ENCODE results near the gene KRT74.

The KRT74 gene

DNA sequence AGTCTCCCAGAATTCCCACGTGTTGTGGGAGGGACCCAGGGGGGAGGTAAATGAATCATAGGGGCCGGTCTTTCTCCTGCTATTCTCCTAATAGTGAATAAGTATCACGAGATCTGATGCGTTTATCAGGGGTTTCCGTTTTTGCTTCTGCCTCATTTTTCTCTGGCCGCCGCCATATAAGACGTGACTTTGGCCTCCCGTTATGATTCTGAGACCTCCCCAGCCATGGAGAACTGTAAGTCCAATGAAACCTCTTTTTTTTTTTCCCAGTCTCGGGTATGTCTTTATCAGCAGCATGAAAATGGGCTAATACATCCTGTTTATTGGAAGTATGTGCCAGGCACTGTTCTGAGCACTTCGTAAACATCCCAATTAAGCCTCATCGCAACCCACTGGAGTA, 26.8 kb upstream of the KRT74 start:
- TF ChIP-seq POLR2AphosphoS5 (IDR thresholded peaks at IDR 0.05; ENCODE audit: low read depth, low read length), result no peak
- TF ChIP-seq REST (IDR thresholded peaks at IDR 0.05; ENCODE audit: insufficient read depth in 1 of 2, low read depth in 2 of 2, low read length in 2 of 2), result no peak
- TF ChIP-seq FOXP2 (optimal IDR thresholded peaks at IDR 0.05; ENCODE audit: borderline replicate concordance, extremely low read depth, extremely low read length, insufficient read depth), result no peak
- TF ChIP-seq SIN3A (IDR thresholded peaks at IDR 0.05; ENCODE audit: borderline replicate concordance, insufficient read depth, low read length), result no peak

DNA sequence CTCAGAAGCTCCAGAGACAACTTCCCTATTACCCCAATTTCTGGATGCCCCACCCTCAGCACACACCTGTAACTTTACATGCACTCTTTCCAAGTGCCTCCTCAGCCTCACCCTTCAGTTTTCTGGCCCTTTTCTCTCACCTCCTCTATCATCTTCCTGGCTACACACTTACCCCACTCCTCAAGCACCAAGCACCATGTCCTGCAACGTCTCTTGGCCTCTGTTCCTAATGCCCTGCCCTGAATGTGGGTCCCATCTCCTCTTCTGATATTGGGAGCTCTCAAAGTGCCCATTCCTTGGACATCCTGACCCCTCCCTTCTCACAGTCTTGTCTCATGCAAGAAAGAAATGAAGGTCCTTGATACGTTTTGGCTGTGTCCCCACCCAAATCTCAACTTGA, 26.4 kb upstream of the KRT74 start:
- no peak for TF ChIP-seq TAF1 (IDR thresholded peaks at IDR 0.05; ENCODE audit: borderline replicate concordance, insufficient read depth, low read length)
- no peak for TF ChIP-seq SIN3A (IDR thresholded peaks at IDR 0.05; ENCODE audit: borderline replicate concordance, insufficient read depth, low read length)
- TF ChIP-seq FOXP2 (optimal IDR thresholded peaks at IDR 0.05; ENCODE audit: borderline replicate concordance, extremely low read depth, extremely low read length, insufficient read depth), result no peak
- no peak for TF ChIP-seq REST (IDR thresholded peaks at IDR 0.05; ENCODE audit: insufficient read depth in 1 of 2, low read depth in 2 of 2, low read length in 2 of 2)
- TF ChIP-seq POLR2AphosphoS5 (IDR thresholded peaks at IDR 0.05; ENCODE audit: low read depth, low read length), result no peak

DNA sequence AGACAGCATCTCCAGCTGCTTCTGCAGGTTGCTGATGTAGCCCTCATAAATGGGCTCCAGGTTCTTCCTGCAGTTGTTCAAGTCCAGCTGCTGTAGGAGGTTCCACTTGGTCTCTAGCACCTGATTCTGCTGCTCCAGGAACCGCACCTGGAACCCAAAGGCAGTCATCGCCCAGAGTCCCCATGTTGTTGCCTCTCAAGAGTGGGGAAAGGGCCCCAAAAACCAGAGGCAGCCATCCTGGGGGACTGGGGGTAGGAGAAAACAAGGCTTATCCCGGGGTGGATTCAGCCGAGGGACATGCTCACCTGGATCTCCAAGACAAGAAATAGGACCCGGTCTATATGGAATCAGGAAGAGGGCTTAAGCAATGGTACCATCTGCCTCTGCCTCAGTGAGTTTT, 25.3 kb upstream of the KRT74 start:
- TF ChIP-seq POLR2AphosphoS5 (IDR thresholded peaks at IDR 0.05; ENCODE audit: low read depth, low read length), result no peak
- TF ChIP-seq SIN3A (IDR thresholded peaks at IDR 0.05; ENCODE audit: borderline replicate concordance, insufficient read depth, low read length), result no peak
- TF ChIP-seq TAF1 (IDR thresholded peaks at IDR 0.05; ENCODE audit: borderline replicate concordance, insufficient read depth, low read length), result no peak

- no peak for TF ChIP-seq REST (IDR thresholded peaks at IDR 0.05; ENCODE audit: insufficient read depth in 1 of 2, low read depth in 2 of 2, low read length in 2 of 2)
- TF ChIP-seq SIN3A (IDR thresholded peaks at IDR 0.05; ENCODE audit: borderline replicate concordance, insufficient read depth, low read length), result no peak
- no peak for TF ChIP-seq POLR2AphosphoS5 (IDR thresholded peaks at IDR 0.05; ENCODE audit: low read depth, low read length)
- TF ChIP-seq TAF1 (IDR thresholded peaks at IDR 0.05; ENCODE audit: borderline replicate concordance, insufficient read depth, low read length), result no peak
Observed at GRCh38 chr12:52591521-52591920, 17.9 kb upstream of the KRT74 start.

- TF ChIP-seq TAF1 (IDR thresholded peaks at IDR 0.05; ENCODE audit: borderline replicate concordance, insufficient read depth, low read length) (no peak), POLR2AphosphoS5 (IDR thresholded peaks at IDR 0.05; ENCODE audit: low read depth, low read length) (no peak), SIN3A (IDR thresholded peaks at IDR 0.05; ENCODE audit: borderline replicate concordance, insufficient read depth, low read length) (no peak), FOXP2 (optimal IDR thresholded peaks at IDR 0.05; ENCODE audit: borderline replicate concordance, extremely low read depth, extremely low read length, insufficient read depth) (no peak), REST (IDR thresholded peaks at IDR 0.05; ENCODE audit: insufficient read depth in 1 of 2, low read depth in 2 of 2, low read length in 2 of 2) (no peak)
Observed at GRCh38 chr12:52590021-52590420, 16.4 kb upstream of the KRT74 start.

Measured in PFSK-1 (cell line).